IPS-NIHi11 (cell line): ENCODE measurements around the gene FAHD1.

Experiments used
- DNase-seq: peaks from one replicate; pipeline ENCODE4 v3.0.0; 2012; ENCODE audit warnings: mixed read lengths, low spot score

The FAHD1 gene

GRCh38 chr16:1817276-1817589 lies 9.8 kb upstream of the FAHD1 start:
- no peak for DNase-seq

- DNase-seq, result no peak
Measured at GRCh38 chr16:1817716-1818115, 9.3 kb upstream of the FAHD1 start.

- DNase-seq, result no peak
Measured at GRCh38 chr16:1818204-1818872, 8.7 kb upstream of the FAHD1 start.

GRCh38 chr16:1818873-1819525 lies 8.0 kb upstream of the FAHD1 start:
- no peak for DNase-seq

- DNase-seq, result no peak
Measured at GRCh38 chr16:1819611-1820010, 7.4 kb upstream of the FAHD1 start.

- DNase-seq, result no peak
Measured at GRCh38 chr16:1820096-1820945, 6.7 kb upstream of the FAHD1 start.

GRCh38 chr16:1820946-1821290 lies 6.1 kb upstream of the FAHD1 start:
- no peak for DNase-seq

- no peak for DNase-seq
Measured at GRCh38 chr16:1821861-1822611, 5.0 kb upstream of the FAHD1 start.

- DNase-seq, result no peak
Measured at GRCh38 chr16:1822801-1823200, 4.2 kb upstream of the FAHD1 start.

- DNase-seq, result peak; percentile 49
Measured at GRCh38 chr16:1823821-1824220, 3.2 kb upstream of the FAHD1 start.

- no peak for DNase-seq
Measured at GRCh38 chr16:1825381-1825863, 1.6 kb upstream of the FAHD1 start.

- DNase-seq, result peak; percentile 89
Measured at GRCh38 chr16:1825864-1826690, 929 bp upstream of the FAHD1 start.

- no peak for DNase-seq
Measured at GRCh38 chr16:1828645-1829410, 1.8 kb downstream of the FAHD1 start.

GRCh38 chr16:1830213-1830612 lies 3.2 kb downstream of the FAHD1 start:
- no peak for DNase-seq

- DNase-seq, result no peak
Measured at GRCh38 chr16:1831186-1832075, 4.4 kb downstream of the FAHD1 start.

GRCh38 chr16:1832838-1833454 lies 5.9 kb downstream of the FAHD1 start:
- DNase-seq, result no peak

- DNase-seq, result no peak
Measured at GRCh38 chr16:1834096-1834495, 7.1 kb downstream of the FAHD1 start.

GRCh38 chr16:1839554-1839953 lies 12.5 kb downstream of the FAHD1 start:
- no peak for DNase-seq

GRCh38 chr16:1845985-1846384 lies 19.0 kb downstream of the FAHD1 start:
- no peak for DNase-seq
